ENCODE data around the gene NR1I3. TPM values are rescaled to one million over a fixed set of nuclear protein-coding genes. Genes with fewer than 3 reads are reported as not detected.

NR1I3 gene
- total RNA-seq, 1 experiment from 2014 or later: not detected

DNA sequence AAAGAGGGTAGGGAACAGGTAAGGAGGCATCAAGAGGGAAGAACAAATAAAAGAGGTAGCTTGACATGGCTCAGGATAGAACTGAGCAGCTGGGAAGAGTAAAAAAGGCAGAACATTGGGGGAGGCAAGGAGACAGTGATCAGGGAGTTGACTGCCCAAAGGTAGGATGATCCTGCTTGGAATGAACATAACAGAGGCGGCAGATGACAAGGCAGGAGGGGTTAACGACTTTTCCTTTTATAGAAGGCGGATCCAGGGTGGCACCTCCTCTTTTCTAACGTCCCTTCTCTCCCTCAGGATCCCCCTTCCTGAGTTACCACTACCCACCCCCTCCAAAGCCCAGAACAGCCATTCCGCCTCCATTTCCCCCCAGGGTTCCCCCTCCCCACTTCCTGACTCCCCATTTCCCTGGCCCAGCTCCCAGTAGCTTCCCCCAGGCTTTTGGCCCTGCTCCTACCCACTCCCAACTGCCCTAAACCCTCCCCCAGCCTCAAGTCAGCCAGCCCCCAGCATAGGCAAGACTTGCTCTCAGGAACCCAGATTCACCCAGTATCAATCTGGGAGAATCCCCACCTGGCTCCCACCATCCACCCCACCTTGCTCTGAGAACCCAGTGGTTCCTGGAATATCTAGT lies 38.4 kb downstream of the NR1I3 start:
- BruUV-seq (replicated peaks): no TSS peak
- ChIA-PET CTCF (no interaction called here), POLR2A (ENCODE audit: unreplicated experiment) (no interaction called here)
- Histone ChIP-seq H3K9me2 (ENCODE audit: insufficient read depth) (no peaks in the 10 kb centered on the region), H3K27ac (no peak overlapping the region), H4K20me1 (ENCODE audit: insufficient read depth) (no peaks in the 10 kb centered on the region), H3K4me1 (replicated peaks; ENCODE audit: insufficient read depth) (peaks cover 19% of the 10 kb centered on the region), H3K27me3 (ENCODE audit: insufficient read depth, low read depth) (no peaks in the 10 kb centered on the region), H3K79me2 (ENCODE audit: low read depth) (peaks cover 22% of the 10 kb centered on the region), H3F3A (ENCODE audit: insufficient read depth, low read depth) (peaks cover 13% of the 10 kb centered on the region; the same call in 1 of the 2 replicates), H3K4me3 (no peak overlapping the region), H3K9me3 (ENCODE audit: insufficient read depth, low read depth) (no peaks in the 10 kb centered on the region), H3K4me2 (no peak overlapping the region), H3K36me3 (ENCODE audit: low read depth) (peaks cover 9% of the 10 kb centered on the region), H2AFZ (no peak overlapping the region)
- DNase-seq: no peak
- TF ChIP-seq, protein P1, sequence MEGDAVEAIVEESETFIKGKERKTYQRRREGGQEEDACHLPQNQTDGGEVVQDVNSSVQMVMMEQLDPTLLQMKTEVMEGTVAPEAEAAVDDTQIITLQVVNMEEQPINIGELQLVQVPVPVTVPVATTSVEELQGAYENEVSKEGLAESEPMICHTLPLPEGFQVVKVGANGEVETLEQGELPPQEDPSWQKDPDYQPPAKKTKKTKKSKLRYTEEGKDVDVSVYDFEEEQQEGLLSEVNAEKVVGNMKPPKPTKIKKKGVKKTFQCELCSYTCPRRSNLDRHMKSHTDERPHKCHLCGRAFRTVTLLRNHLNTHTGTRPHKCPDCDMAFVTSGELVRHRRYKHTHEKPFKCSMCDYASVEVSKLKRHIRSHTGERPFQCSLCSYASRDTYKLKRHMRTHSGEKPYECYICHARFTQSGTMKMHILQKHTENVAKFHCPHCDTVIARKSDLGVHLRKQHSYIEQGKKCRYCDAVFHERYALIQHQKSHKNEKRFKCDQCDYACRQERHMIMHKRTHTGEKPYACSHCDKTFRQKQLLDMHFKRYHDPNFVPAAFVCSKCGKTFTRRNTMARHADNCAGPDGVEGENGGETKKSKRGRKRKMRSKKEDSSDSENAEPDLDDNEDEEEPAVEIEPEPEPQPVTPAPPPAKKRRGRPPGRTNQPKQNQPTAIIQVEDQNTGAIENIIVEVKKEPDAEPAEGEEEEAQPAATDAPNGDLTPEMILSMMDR (conservative IDR thresholded peaks at IDR 0.05): no peak
- no peak for TF ChIP-seq EZH2 (IDR thresholded peaks at IDR 0.05; ENCODE audit: low read depth)
- intact Hi-C loops (cut with micrococcal nuclease; ENCODE audit: unreplicated experiment): no loop called here

DNA sequence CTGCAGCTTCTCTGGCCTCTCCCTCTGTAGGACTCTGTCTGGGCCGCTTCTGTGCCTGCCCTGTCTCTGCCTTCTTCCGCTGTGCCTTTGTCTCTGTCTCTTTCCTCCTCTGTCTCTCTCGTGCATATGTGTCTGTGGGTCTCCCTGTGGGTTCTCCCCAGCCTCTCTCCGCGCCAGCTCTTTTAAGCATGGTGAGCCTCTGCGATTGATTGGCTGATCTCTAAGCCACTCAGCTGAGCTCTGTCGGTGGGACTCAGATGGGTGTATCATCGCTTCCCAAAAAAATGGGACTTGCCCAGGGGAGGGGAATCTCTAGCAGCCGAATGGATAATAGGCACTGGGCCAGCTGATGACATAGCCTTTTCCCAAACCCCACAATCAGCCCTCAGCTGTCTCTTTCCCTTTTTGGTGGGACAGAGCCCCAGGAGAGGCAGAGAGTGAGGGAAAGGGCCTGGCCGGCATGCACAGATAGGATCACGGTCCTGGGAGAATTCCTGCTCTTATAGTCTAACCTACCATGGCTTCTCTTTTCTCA lies 39.0 kb downstream of the NR1I3 start, which contains the start of gene ADAMTS4:
Gene ADAMTS4, minus strand, starts transcription at position 158 of the 535 bp plus-strand sequence. CDS start 427 bp downstream, outside the sequence.
- H3K27me3 ChIP-seq (ENCODE audit: insufficient read depth, low read depth): no peaks in the 10 kb centered on the region

DNA sequence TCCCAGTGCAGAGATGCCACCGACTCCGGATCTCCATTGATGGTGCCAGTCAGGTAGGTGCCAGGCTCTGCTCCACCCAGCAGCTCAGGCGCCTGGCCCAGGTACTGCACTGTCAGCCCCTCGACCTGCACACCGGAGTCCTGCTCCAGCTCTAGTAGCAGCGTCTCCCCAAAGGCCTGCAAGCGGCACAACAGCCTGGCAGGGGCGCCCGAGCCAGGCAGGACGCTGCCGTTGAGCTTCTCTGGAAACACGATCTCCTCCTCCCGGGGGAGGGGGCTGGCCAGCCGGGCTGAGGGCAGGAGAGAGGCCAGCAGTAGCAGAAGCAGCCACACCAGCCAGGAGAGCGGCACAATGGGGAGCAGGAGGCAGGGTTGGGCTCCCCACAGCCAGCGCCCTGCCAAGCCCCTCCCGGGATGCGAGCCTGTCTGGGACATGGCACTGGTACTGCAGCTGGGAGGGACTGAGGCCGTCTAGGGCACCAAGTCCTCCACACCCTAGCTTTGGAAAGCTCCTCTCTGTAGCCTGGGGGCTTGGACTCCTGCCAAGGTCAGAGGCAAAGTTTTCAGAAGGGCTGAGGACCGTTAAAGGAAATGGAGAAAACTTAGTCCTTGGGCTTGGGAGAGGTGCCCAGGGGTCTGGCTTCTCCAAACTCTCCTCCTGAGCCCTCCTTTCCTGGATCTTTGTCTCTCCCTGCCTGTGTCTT lies 39.7 kb downstream of the NR1I3 start:
- H3K27ac ChIP-seq: no peak overlapping the region
- BruUV-seq (replicated peaks): no TSS peak
- intact Hi-C loops (cut with micrococcal nuclease; ENCODE audit: unreplicated experiment): no loop called here
- H3K27me3 ChIP-seq (ENCODE audit: insufficient read depth, low read depth): no peaks in the 10 kb centered on the region
- TF ChIP-seq, protein P1 (conservative IDR thresholded peaks at IDR 0.05): no peak
- no peak for TF ChIP-seq EZH2 (IDR thresholded peaks at IDR 0.05; ENCODE audit: low read depth)
- H3K9me2 ChIP-seq (ENCODE audit: insufficient read depth): no peaks in the 10 kb centered on the region
- POLR2A ChIA-PET (ENCODE audit: unreplicated experiment): no interaction called here
- H3K4me3 ChIP-seq: no peak overlapping the region
- peak; percentile 56 to 76 for DNase-seq
- no peaks in the 10 kb centered on the region for H4K20me1 ChIP-seq (ENCODE audit: insufficient read depth)
- H3F3A ChIP-seq (ENCODE audit: insufficient read depth, low read depth): peaks cover 13% of the 10 kb centered on the region; the same call in 1 of the 2 replicates
- CTCF ChIA-PET: interaction anchor here (0.7 to 1.1 kb wide), 2 partner anchors 27 to 191 kb away, joined by 3 read pairs; partner anchors contain the start of gene TOMM40L
- H3K9me3 ChIP-seq (ENCODE audit: insufficient read depth, low read depth): no peaks in the 10 kb centered on the region
- no peaks in the 10 kb centered on the region for H3K36me3 ChIP-seq (ENCODE audit: low read depth)
- H3K79me2 ChIP-seq (ENCODE audit: low read depth): peaks cover 9% of the 10 kb centered on the region
- no peak overlapping the region for H2AFZ ChIP-seq
- peaks cover 19% of the 10 kb centered on the region for H3K4me1 ChIP-seq (replicated peaks; ENCODE audit: insufficient read depth)
- H3K4me2 ChIP-seq: peak overlapping the region; percentile 54

More for the DNA sequence above, 39.0 kb downstream of the NR1I3 start, which contains the start of gene ADAMTS4:
- TF ChIP-seq, protein P1 (conservative IDR thresholded peaks at IDR 0.05): no peak
- no peak for TF ChIP-seq EZH2 (IDR thresholded peaks at IDR 0.05; ENCODE audit: low read depth)
- Histone ChIP-seq H3F3A (ENCODE audit: insufficient read depth, low read depth) (peaks cover 13% of the 10 kb centered on the region; the same call in 1 of the 2 replicates), H3K79me2 (ENCODE audit: low read depth) (peaks cover 16% of the 10 kb centered on the region), H3K9me3 (ENCODE audit: insufficient read depth, low read depth) (no peaks in the 10 kb centered on the region), H3K4me2 (peak within 1 kb of the TSS; percentile 54), H3K9me2 (ENCODE audit: insufficient read depth) (no peaks in the 10 kb centered on the region), H3K36me3 (ENCODE audit: low read depth) (peaks cover 2% of the 10 kb centered on the region; the same call in 1 of the 2 replicates), H2AFZ (no peak within 1 kb of the TSS), H4K20me1 (ENCODE audit: insufficient read depth) (no peaks in the 10 kb centered on the region), H3K4me1 (replicated peaks; ENCODE audit: insufficient read depth) (peaks cover 19% of the 10 kb centered on the region), H3K4me3 (no peak within 1 kb of the TSS), H3K27ac (no peak within 1 kb of the TSS)
- no peak for DNase-seq
- intact Hi-C loops (cut with micrococcal nuclease; ENCODE audit: unreplicated experiment): no loop called here
- BruUV-seq (replicated peaks): no TSS peak
- POLR2A ChIA-PET (ENCODE audit: unreplicated experiment): no interaction called here
- CTCF ChIA-PET: interaction anchor here (1.1 kb wide), 1 partner anchor 27 kb away, joined by 3 read pairs; the partner anchor contains the start of gene TOMM40L

Data from PC-9 (cell line).